ENCODE data around the gene RBMY1A1. TPM values are rescaled to one million over a fixed set of nuclear protein-coding genes. Genes with fewer than 3 reads are reported as not detected.
"Not testable (repeated sequence)": the region's sequence is repeated elsewhere in the genome, so short reads cannot be mapped to it uniquely, and the experiment has no call there.

The RBMY1A1 gene
- not detected for total RNA-seq

- not testable (repeated sequence) for DNase-seq (ENCODE audit: low read depth in 2 of 3, low spot score in 2 of 3)
These were observed at the start of gene RBMY1A1 for GRCh38 chrY:21534579-21534978. TSS of gene RBMY1A1 (plus strand) at chrY:21534879. CDS start at chrY:21536892, 2,013 bp downstream.

DNA sequence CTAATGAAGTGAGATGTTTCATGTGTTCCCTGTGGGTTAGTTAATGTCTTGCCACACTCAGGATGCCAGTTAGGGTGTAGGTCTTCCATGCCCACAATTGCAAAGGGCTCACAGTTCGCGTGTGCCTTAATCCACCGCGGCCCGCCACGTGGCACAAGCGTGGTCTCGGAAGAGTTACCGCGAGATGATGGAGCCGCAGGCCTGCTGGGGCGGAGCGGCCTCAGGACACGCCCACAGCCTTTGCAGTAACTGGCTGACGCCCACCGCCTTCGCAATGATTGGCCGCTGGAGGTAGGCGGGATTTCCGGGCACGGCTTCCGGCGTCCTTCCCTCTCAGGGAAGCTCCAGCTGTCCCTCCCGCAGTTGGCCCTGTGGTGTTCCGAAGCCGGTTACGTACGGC lies 23.6 kb upstream of the RBMY1A1 start, which contains the start of gene RBMY1B:
RBMY1B (plus strand) TSS at position 301 of the 400 bp plus-strand sequence. CDS start 2,013 bp downstream, outside the sequence.
- DNase-seq (ENCODE audit: low read depth in 2 of 3, low spot score in 2 of 3): not testable (repeated sequence)

GRCh38 chrY:21559316-21559984 lies 24.8 kb downstream of the RBMY1A1 start:
- DNase-seq (ENCODE audit: low read depth in 2 of 3, low spot score in 2 of 3): not testable (repeated sequence)

GRCh38 chrY:21585449-21585848 lies 50.8 kb downstream of the RBMY1A1 start:
- no peak for DNase-seq (ENCODE audit: low read depth in 2 of 3, low spot score in 2 of 3)

DNA sequence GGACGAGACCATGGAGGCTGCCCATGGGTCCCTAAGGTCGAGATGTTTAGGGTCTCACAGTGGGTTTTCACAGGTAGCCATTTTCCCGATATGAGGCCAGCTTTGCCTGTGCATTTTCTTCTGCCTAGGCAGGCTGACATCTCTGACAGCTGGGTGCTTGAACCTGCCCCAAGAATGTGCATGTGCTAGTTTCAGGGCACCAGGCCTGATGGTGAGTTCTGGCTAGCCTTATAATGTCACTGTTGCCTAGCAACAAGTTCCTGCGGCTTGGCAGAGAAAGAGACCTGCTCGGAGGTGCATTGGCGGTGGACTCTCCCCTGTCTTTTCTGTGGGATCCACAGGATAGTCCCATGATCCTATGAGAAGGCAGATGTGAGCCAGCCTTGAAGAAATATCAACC lies 51.8 kb downstream of the RBMY1A1 start:
- not testable (repeated sequence) for DNase-seq (ENCODE audit: low read depth in 2 of 3, low spot score in 2 of 3)

DNA sequence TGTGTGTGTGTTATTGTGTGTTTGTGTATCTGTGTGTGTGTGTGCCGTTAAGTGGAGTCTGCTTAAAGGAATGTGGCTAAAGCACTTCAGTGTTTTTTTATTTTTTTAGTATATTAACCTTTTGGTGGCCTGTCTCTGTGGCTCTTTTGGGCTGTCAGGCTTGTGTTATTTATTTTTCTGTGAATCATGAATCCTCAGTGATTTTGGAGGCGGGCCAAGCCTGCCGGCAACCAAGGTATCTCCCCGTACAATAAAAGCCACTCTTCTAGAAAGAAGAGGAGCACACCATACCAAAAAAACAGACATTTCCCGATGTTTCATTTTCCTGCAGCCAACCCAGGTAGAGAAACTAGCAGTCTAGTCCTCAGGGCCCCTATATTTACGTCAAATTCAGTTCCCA lies 57.4 kb downstream of the RBMY1A1 start:
- no peak for DNase-seq (ENCODE audit: low read depth in 2 of 3, low spot score in 2 of 3)

GRCh38 chrY:21596287-21596686 lies 61.6 kb downstream of the RBMY1A1 start:
- DNase-seq (ENCODE audit: low read depth in 2 of 3, low spot score in 2 of 3): peak in 1 of 3 donors; percentile 26

Other genes starting within 250 kb of the RBMY1A1 start
- not detected for gene RBMY1B, start 23.5 kb upstream of the RBMY1A1 start, total RNA-seq